Spleen (tissue), 7 donors: ENCODE results near the gene ETV6.
"Not testable (repeated sequence)": the region's sequence is repeated elsewhere in the genome, so short reads cannot be mapped to it uniquely, and the experiment has no call there.

Experiments
- POLR2A ChIP-seq, 3 donors: fragments of 450-650 bp; IDR thresholded peaks; one replicate each; pipeline ENCODE4 v1.5.1; 2017; ENCODE audit warnings: antibody characterized with exemption in 3 of 3, mild to moderate bottlenecking in 1 of 3
- TF ChIP-seq, protein P1 (sequence below), 11 experiments: fragments of 200-600 bp in 7 of 11; fragments of 450-650 bp in 4 of 11; sonication (generic) in 4 of 11; IDR thresholded peaks in 8 of 11; conservative IDR thresholded peaks in 3 of 11; 1 replicate in 7 of 11; 2 replicates in 4 of 11; pipeline versions ENCODE4 v1.4.0 to v1.8.0; 2016 to 2021; ENCODE audit warnings: antibody characterized with exemption in 11 of 11, inconsistent platforms in 4 of 11, mild to moderate bottlenecking in 1 of 11
- donor health status: DM: no; HTN: no; CAD: no; lungs with moderate emphysema.
- donor health status: DM: no; HTN: no; CAD: no.
- donor health status: DM: no; HTN: no; CAD: no.

DNA sequence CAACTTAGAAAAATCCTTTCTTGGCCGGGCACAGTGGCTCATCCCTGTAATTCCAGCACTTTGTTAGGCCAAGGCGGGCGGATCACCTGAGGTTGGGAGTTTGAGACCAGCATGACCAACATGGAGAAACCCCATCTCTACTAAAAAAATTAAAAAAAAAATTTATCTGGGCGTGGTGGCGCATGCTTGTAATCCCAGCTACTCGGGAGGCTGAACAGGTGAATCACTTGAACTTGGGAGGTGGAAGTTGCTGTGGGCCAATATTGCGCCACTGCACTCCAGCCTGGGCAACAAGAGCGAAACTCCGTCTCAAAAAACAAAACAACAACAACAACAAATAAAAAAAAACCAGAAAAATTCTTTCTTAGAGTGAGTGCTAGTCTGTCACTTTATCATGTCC, 17.6 kb upstream of the ETV6 start:
- TF ChIP-seq, protein P1, sequence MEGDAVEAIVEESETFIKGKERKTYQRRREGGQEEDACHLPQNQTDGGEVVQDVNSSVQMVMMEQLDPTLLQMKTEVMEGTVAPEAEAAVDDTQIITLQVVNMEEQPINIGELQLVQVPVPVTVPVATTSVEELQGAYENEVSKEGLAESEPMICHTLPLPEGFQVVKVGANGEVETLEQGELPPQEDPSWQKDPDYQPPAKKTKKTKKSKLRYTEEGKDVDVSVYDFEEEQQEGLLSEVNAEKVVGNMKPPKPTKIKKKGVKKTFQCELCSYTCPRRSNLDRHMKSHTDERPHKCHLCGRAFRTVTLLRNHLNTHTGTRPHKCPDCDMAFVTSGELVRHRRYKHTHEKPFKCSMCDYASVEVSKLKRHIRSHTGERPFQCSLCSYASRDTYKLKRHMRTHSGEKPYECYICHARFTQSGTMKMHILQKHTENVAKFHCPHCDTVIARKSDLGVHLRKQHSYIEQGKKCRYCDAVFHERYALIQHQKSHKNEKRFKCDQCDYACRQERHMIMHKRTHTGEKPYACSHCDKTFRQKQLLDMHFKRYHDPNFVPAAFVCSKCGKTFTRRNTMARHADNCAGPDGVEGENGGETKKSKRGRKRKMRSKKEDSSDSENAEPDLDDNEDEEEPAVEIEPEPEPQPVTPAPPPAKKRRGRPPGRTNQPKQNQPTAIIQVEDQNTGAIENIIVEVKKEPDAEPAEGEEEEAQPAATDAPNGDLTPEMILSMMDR (IDR thresholded peaks at IDR 0.05 in 8 of 11, conservative IDR thresholded peaks at IDR 0.05 in 3 of 11): not testable (repeated sequence)
- TF ChIP-seq POLR2A (IDR thresholded peaks at IDR 0.05): not testable (repeated sequence)
